ENCODE measurements around the gene PPM1F.

The PPM1F gene

DNA sequence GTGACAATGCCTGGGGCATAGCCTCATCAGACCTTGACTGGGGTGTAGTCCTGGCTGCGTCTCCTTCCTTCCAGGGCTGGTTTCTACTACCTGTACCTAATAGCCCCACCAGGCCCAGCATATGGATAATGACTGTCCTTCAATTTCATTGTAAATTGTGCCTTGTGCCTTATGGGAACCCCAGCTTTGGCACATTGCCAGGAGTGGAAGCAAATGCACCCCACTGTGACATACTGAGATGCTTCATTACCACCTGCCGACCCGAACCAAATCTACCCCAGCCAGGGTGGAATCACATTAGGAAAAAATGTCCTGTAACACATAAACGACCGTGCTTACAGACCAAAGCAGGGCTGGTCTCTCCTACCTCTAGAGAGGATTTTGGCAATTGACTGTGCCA, 22.6 kb upstream of the PPM1F start:
- no peak for DNase-seq

DNA sequence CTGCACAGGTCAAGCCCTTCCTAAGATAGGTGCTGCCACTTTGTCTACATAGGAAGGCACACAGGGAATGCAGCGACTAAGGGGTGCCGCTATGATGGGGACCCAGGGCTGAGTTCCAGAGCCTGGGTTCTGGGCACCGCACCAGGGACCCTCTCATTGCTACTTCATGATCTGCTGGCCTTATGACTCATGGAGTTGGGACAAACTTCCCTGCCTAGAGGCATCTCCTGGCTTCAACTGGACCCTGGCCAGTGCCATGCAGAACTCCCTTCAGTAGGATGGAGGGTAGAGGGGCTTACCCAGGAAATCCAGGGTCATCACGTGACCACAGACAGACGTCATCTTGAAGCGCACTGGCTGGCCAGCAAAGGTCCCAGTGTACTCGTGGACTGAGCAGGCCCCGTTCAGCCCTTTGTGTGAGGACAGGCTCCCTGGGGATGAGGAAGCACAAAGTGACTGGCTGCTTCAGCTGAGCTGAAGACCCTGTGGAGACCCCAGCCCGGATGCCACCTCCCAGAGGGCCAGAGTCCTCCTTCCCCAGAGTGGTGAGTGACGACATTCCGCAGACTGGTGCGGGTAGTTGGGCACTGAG, 21.5 kb upstream of the PPM1F start:
- DNase-seq, result no peak

DNA sequence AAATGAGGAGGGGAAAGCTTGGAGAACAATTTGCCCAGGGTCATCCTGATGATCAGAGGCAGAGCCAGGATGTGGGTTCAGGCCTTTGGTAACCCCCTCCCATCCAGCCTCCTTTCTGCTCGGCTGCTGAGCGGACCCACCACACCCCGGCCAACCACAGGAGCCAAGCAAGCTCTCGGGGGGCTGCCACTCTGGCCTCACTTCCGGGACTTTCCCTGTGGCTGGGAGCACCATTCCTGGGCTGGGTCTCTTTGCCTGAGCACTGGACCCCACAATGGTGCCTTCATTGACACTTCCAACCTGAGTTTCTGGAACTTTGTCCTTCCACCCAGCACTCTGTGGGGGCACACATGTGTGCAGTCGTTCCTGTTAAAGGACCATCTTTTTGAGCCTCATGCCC, 20.2 kb upstream of the PPM1F start:
- DNase-seq, result no peak

DNA sequence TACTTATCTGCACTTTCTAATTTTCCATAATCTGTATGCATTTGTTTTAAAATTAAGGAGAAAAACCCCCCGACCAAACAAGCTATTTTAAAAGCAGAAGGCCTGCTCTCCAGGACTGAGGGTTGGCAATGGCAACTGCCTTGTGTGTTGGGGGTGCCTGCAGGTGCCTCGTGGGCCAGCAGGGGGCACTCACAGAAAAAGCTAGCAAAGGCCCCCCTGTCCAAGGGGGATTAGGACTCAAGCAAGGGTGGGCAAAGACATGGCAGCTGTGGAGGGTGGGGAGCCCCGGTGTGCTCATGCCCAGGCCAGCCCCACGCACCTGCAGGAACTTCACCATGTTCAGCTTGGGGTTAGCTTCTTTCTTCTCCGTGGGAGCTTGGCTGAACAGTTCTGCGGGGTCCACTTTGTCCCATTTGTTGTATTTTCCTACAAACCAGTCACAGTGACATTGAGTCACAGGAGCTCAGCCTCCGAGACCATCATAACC, 19.7 kb upstream of the PPM1F start:
- no peak for DNase-seq

DNA sequence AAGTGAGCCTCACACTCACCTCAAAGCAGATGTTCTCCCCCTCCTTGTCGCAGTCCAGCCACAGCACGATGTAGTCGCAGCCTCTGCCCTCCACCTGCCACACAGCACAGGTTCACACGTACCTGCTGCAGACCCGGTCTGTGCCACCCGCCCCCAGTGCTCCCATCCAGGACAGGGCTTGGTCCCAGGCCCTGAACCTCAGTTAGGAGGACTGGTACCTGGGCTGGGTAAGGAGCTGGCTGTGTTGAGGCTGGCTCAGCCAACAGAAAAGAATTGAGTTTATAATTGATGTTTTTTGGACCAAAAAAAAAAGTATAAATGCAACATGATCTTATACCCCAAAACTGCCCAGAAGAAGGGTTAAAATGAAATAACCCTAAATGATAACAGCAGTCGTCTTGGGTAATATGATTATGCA, 19.2 kb upstream of the PPM1F start:
- DNase-seq, result no peak

DNA sequence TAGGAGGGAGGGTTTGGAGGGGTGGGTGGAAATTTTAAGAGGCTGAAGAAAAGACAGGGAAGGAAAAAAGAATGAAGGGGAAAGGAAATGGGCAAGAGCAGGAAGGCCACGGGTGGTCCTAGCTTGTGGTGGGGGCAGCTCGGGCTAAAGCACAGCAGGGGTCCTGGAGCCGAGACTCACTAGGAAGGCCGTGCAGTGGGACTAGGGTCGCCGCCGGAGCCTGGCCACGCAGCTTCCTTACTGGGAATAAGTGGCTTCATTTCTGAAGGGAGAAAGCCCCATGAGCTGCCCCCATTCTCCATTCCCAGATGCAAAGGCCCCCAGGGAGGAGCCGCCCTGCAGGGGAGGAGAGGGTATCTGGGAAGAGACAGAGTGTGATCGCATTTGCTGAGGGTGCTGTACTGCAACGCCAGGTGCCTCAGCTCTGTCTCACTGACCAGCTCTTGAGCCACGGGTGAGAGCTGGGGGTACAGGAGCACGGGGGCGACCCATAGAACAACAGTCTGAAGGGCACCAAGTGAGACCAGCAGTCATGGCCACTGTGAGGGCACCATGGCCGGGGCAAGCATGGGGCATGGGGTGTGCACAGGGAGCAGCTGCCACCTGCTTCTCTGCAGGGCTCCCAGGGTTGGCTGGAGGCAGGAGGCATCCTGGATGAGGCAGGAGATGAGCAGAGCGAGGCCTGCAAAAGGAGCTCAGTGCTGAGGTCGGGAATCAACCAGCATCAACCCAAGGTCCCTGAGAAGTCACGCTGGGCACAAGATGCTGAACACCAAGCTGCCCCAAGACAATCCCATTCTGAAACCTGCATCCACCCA, 18.4 kb upstream of the PPM1F start:
- DNase-seq, result no peak

DNA sequence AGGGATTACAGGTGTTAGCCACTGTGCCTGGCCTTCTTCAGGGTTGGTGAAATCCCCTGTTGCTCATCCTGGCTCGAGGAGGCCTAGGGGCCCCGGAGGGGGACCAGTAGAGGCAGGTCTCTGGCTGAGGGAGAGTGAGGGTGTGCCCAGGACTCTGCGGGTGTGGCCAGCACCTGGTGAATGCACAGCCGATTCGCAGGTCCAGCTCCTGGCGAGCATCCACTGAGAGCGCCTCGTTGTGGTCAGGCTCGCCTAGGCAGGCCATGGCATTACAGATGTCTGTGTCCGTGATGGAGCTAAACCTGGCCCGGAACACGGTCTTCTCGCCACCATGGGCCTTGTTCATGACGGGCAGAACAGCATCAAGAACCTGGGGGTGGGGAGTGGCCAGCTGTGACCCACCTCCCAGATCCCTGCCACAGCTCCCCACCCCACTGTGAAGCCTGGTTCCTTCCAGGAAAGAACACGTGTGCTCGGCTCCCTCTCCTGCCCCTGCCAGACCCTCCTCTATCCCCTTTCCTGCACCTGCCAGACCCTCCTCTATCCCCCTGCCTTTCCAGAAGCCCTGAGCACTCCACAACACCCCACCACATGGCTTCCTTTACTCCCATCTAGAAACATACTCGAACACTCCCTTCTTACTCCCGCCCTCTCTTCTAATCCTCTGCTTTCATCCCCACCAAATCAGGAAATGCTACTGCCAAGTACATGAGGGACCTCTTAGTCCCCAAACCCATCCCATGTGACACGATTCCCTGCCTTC, 17.6 kb upstream of the PPM1F start:
- DNase-seq, result no peak

DNA sequence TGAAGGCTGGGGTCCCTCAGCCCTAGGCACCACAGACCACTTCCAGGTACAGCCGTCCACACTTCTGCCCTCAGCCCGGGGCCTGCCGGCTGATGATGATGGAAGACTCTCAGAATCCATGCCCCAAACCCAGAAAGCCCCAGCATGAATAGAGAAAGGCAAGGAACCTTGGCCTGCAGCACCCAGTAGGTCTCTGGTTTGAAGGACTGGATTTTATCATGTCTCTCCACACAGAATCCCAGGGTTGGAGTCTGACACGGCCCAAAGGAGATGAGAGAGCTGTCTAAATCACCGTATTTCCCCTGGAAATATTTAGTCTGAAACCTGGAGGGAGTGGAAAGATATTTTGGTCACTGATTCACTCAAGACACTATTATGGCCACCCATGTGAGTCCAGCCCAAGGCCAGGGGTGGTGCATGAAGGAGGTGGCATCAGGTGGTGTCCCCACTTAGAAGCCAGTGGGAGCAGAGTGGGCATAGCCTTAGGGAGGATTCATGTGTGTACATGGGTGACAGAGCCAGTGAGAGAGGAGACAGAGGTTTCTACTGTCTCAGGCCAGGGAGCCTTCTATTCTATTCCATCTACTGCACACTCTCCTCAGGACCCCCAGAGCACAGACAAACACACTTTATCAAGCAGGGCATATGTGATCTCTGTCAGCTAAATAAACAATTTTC, 15.9 kb upstream of the PPM1F start:
- DNase-seq, result no peak

DNA sequence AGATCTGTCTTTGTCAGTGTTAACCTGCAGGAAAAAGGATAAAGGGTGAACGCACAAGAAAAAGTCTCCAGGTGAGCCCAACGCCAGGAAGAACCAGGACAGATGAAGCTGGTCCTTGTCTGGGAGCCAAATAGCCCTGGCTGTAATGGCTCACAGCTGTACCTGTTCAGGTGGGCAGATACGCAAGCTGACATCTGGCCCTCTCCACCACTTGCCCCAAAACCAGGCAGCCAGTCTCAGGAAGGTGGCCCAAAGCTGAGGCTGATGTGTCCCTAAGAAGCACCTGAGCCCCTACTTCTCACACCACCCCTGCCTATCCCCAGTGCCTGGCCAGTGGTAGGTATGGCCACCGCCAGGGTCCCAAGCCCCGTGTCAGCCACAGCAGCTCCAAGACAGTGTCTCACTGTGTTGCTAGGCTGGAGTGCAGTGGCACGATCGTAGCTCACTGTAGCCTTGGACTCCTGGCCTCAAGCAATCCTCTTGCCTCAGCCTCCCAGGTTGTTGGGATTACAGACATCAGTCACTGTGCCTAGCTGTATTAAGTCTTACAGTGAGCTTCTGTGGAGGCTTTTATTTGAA, 15.1 kb upstream of the PPM1F start:
- DNase-seq, result no peak

DNA sequence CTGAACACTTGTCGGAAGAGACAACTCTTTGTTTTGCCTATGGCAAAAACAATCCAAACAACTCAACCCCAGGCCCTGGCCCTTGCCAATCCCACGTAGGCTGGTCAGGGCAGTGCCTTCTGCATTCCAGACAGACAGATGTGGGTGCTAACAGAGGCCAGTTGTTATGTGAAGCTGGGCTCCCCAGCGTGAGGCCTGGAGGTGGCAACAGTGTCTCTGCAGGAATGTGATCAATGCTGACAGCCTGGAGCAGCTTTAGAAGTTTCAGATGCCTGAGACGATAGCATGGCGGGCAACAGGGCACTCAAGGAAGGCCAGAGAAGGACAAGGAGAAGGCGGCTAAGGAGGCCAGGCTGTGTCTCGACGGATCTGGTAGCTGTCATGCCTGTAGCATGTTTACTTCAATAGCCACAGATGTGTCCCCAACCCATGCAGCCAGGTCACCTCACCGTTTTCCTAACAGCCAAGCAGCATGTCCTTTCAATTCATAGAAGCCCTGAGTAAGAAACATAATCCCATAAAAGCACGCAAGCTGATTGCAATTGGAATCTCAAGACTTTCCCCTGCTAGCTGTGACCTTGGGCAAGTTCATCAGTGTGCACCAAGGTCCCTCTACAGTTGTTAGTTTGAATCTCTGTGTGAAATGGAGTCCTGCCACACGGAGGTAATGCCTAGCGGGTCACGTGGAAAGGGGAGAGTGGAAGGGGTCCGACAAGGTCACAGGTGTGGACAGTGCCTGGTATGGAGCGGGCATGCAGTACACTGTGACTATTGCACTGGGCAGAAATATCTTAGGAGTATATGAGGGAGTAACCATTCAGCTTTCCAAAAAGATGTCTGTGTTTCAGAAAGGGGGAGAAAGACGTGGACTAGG, 14.2 kb upstream of the PPM1F start:
- no peak for DNase-seq

DNA sequence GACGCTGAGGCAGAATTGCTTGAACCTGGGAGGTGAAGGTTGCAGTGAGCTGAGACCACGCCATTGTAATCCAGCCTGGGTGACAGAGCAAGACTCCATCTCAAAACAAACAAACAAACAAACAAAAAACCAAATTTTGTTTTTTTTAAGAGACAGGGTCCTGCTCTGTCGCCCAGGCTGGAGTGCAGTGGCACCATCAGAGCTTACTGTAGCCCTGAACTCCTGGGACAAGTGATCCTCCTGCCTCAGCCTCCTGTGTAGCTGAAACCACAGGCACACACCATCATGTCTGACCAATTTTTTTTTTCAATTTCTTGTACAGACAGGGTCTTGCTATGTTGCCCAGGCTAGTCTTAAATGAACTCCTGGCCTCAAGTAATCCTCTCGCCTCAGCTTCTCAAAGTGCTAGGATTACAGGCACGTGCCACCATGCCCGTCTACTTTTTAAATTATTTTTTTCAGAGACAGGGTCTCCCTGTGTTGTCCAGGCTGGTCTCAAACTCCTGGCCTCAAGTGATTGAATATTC, 13.2 kb upstream of the PPM1F start:
- no peak for DNase-seq

DNA sequence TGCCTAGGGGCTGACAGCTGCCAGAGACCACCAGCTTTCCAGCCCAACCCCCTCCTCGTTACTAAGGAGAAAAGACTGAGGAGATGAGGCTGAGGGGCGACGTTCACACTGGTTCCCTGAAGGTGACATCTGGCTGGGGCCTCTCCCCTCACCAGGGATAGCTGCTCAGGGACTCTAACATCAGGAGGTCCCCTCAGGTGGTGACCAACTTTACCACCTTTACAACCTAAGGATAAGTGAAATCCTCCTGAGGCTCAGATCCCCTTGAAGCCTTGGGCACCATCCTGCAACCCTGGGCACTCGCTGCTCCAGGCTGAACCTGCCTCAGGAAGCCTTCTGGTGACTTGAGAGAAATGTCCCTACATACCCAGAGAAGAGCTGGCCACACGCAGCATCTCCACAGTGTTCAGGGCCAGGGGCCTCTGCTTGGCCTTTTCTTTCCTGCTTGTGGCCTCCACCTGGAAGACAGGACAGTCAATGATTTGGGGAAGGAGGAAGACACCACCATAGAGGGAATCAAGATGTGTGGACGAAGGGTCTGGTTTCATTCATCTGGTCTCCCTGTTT, 12.4 kb upstream of the PPM1F start:
- no peak for DNase-seq

DNA sequence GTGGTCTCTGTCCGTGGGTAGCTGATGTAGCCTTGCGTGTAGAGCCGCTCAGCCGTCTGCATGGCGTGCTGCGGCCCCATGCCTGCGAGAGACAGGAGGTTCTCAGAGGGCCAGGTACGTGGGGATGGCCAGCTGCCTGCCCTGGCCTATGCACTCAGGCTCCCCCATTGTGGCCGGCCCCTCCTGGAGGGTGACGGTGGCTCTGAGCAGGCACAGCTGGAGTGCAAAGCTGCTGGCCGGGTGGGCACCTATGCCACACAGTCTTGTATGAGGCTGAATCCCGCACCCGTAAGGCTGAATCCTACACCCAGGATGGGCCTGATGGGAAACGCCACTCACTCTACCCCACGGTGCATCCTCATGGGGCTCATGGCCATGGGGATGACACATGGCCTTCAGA, 11.6 kb upstream of the PPM1F start:
- DNase-seq, result no peak

DNA sequence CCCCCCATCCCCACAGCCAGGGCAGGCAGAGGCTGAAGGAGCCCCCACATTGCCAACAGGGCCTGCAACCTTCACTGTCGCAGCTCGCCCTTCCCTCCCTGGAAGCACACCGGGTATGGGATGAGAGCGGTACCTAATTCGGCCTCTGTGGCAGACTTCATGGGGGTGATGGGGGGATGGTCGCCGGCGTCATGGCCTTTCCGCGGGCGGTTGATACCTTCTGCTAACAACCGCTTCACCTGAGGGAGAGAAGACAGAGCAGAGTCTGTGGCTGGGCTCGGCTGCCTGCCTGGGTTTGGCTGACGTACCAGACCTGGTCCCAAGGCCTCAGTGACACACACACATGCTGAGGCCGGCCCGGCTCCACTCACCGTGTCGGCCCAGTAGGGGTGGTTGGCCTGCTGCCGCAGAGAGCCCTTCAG, 11.2 kb upstream of the PPM1F start:
- DNase-seq, result no peak

DNA sequence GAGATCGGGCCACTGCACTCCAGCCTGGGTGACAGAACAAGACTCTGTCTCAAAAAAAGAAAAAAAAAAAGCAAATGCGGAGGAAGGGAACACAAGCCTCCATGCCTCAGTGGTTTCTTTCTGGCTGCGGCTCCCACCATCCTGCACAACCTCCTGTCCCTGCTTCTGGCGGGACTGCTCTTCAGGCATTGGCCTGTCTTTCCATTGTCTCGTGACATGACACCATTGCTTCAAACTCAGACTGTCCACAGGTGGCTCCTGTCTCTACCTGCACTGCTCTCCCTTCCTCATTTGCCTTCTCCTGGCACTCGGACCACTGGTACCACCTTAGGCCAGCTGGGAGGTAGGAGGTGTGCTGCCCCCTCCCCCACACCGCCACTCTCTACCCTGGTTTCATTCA, 10.6 kb upstream of the PPM1F start:
- DNase-seq, result no peak

DNA sequence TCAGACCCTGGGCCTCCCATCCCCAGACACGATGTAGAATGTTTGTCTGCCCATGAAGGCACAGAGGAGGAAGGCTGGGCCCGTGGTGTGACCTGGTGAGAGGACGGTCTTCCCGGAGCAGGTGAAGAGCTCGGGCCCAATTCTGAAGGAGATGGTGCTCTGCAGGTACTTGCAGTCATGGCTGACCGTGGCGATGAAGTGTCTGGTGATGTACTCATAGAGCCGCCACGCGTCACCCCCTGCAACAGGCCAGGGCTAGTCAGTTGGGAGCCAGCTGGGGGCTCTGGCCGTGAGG, 10.0 kb upstream of the PPM1F start:
- DNase-seq, result no peak

DNA sequence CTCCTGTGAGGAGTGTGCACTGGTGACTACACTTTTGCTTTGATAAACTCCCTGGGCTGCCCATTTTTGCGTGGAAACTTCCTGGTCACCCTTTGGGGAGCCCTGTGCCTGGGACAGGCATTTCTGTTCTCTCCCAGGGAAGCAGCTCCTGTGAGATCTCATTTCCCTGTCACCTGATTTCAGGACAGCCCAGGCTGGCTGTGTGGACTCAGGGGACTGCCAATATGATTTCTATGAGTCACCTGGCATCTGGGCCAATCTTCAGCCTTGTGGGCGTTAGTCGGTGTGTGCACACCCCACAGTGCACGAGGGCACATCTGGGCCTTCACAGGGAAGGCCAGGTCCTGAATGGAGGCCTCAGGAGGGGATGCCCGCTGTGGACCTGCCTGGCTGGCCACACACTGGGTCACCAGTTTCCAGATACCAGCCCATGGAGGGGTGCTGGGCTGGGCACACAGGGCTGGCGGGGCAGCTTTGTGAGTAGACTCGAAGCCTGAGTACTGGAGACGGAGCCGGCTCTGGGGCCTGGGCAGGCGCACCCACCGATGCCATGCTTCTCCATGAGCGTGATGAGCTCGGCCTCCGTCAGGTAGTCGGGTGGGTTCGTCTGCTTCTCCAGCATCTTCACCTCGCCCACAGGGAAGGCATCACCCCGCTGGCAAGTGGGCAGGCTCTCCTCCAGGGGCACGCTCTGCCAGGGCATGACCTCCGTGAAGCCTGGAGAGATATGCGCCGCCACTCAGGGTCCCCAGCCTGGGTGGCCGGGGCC, 9.4 kb upstream of the PPM1F start:
- no peak for DNase-seq

DNA sequence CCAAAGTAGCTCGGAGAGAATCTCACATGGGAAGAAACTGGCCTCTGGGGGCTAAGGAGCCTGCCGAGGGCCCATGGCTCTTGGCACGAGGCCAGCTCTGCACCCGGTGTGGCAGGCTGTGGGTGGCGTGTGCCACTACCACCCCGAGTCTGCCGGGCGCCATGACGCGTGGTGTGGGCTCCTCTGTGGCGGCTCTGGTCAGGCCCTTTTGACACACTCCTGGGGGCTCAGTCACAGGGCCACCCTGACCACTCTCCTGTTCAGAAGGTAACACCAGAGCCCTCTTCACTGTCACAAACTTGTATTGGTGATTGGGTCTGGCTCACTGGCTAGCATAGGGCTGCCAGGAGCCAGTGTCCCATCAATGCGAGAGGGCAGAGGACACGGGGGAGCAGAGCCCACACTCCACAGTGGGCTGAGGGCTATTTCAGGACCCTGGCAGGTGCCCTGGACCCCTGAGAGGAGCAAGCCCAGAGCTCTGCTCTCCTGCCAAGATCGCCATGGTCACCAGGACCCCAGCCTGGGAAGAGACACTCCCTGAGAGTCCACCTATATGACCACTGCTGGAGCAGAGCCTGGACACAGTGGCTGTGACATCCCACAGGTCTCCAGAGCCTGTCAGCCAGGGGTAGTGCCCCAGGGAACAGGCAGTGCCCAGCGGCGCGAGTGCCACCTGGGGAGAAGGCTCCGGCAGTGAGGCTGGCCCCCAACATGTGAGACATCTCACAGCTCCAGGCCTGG, 8.6 kb upstream of the PPM1F start:
- no peak for DNase-seq

DNA sequence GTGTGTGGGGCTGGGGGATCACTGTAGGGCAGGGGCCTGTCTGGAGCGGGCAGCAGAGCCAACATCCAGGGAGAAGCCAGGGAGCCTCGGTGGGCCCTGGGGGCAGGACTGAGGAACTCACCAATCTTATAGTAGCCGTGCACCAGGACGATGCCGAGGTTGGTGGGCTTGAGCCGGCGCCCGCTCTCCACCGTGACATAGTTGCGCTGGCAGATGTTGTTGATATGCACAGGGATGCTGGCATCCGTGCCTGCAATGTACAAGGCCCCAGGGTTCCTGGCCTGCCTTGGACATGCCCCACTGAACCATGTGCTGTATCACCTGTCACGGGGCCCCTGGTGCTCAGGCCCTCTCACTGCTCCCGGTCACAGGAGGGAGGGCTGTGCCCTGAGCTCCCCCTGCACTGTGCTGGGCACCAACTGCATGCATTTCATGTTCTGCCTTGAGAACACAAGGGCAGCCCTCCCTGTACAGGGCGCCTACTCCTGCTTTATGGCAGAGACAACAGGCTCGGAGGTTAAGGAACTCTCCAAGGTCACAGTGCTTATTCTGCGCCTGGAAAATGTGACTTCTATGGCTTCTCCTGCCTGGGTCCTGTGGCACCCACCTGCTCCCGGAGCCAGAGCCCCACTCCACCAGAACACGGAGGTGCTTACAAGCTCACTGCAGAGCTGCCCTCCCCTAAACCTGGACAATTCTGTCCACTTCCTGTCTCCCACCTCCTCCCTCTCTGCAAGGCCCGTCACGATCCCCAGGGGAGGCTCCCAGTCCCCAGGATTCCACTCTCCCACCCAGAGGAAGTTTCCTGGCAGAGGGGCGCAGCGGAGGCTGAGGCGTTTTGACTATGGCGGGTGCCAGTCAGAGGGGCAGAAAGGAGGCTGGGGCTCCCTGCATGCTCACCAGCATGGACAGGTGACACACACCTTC, 7.8 kb upstream of the PPM1F start:
- no peak for DNase-seq

Measured in SHP77 treated with DMSO at 0.1 percent for 48 hours (cell line).